ENCODE results near the gene PPL. TPM values are rescaled to one million over a fixed set of nuclear protein-coding genes. Genes with fewer than 3 reads are reported as not detected.

PPL gene
- total RNA-seq, 1 experiment from 2014 or later = 0.04 TPM

GRCh38 chr16:4893103-4893862 is 43.7 kb downstream of the PPL start:
- Histone ChIP-seq H3K36me3 (ENCODE audit: insufficient read depth, low read length, poor library complexity, severe bottlenecking) (no peaks in the 10 kb centered on the region), H3K27ac (ENCODE audit: low read depth, low read length, poor library complexity, severe bottlenecking) (no peak overlapping the region), H3K9me3 (ENCODE audit: low read depth, low read length, poor library complexity, severe bottlenecking) (no peaks in the 10 kb centered on the region), H3K4me3 (ENCODE audit: low read depth, low read length, poor library complexity, severe bottlenecking) (no peak overlapping the region), H3K27me3 (replicated peaks; ENCODE audit: insufficient read depth, low read depth, low read length, poor library complexity) (no peaks in the 10 kb centered on the region), H3K4me1 (ENCODE audit: insufficient read depth, low read length, poor library complexity, severe bottlenecking) (no peaks in the 10 kb centered on the region)
- TF ChIP-seq, protein P1, sequence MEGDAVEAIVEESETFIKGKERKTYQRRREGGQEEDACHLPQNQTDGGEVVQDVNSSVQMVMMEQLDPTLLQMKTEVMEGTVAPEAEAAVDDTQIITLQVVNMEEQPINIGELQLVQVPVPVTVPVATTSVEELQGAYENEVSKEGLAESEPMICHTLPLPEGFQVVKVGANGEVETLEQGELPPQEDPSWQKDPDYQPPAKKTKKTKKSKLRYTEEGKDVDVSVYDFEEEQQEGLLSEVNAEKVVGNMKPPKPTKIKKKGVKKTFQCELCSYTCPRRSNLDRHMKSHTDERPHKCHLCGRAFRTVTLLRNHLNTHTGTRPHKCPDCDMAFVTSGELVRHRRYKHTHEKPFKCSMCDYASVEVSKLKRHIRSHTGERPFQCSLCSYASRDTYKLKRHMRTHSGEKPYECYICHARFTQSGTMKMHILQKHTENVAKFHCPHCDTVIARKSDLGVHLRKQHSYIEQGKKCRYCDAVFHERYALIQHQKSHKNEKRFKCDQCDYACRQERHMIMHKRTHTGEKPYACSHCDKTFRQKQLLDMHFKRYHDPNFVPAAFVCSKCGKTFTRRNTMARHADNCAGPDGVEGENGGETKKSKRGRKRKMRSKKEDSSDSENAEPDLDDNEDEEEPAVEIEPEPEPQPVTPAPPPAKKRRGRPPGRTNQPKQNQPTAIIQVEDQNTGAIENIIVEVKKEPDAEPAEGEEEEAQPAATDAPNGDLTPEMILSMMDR (conservative IDR thresholded peaks at IDR 0.05; ENCODE audit: low read depth, low read length) = no peak
- TF ChIP-seq EZH2 (IDR thresholded peaks at IDR 0.05; ENCODE audit: borderline replicate concordance, low read depth, low read length, poor library complexity, severe bottlenecking) = no peak
- ChIA-PET POLR2A (ENCODE audit: low non-redundant PET) (no interaction called here), CTCF (no interaction called here)
- intact Hi-C loops (cut with micrococcal nuclease; ENCODE audit: unreplicated experiment) = no loop called here
- no peak for DNase-seq (ENCODE audit: low spot score)
- BruUV-seq (replicated peaks) = no TSS peak

- POLR2A ChIA-PET (ENCODE audit: low non-redundant PET) = no interaction called here
- CTCF ChIA-PET = no interaction called here
- Histone ChIP-seq H3K4me3 (ENCODE audit: low read depth, low read length, poor library complexity, severe bottlenecking) (no peak overlapping the region), H3K36me3 (ENCODE audit: insufficient read depth, low read length, poor library complexity, severe bottlenecking) (no peaks in the 10 kb centered on the region), H3K9me3 (ENCODE audit: low read depth, low read length, poor library complexity, severe bottlenecking) (no peaks in the 10 kb centered on the region), H3K27me3 (replicated peaks; ENCODE audit: insufficient read depth, low read depth, low read length, poor library complexity) (no peaks in the 10 kb centered on the region), H3K27ac (ENCODE audit: low read depth, low read length, poor library complexity, severe bottlenecking) (no peak overlapping the region), H3K4me1 (ENCODE audit: insufficient read depth, low read length, poor library complexity, severe bottlenecking) (no peaks in the 10 kb centered on the region)
- intact Hi-C loops (cut with micrococcal nuclease; ENCODE audit: unreplicated experiment) = no loop called here
- DNase-seq (ENCODE audit: low spot score) = no peak
- TF ChIP-seq, protein P1 (conservative IDR thresholded peaks at IDR 0.05; ENCODE audit: low read depth, low read length) = no peak
- no peak for TF ChIP-seq EZH2 (IDR thresholded peaks at IDR 0.05; ENCODE audit: borderline replicate concordance, low read depth, low read length, poor library complexity, severe bottlenecking)
- BruUV-seq (replicated peaks) = no TSS peak
These were observed 44.4 kb downstream of the PPL start for GRCh38 chr16:4892361-4893102.

GRCh38 chr16:4891886-4892216 is 45.1 kb downstream of the PPL start:
- POLR2A ChIA-PET (ENCODE audit: low non-redundant PET) = no interaction called here
- no peak overlapping the region for H3K27ac ChIP-seq (ENCODE audit: low read depth, low read length, poor library complexity, severe bottlenecking)
- no peaks in the 10 kb centered on the region for H3K27me3 ChIP-seq (replicated peaks; ENCODE audit: insufficient read depth, low read depth, low read length, poor library complexity)
- no peaks in the 10 kb centered on the region for H3K9me3 ChIP-seq (ENCODE audit: low read depth, low read length, poor library complexity, severe bottlenecking)
- no peak overlapping the region for H3K4me3 ChIP-seq (ENCODE audit: low read depth, low read length, poor library complexity, severe bottlenecking)
- no peaks in the 10 kb centered on the region for H3K4me1 ChIP-seq (ENCODE audit: insufficient read depth, low read length, poor library complexity, severe bottlenecking)
- DNase-seq (ENCODE audit: low spot score) = no peak
- no peaks in the 10 kb centered on the region for H3K36me3 ChIP-seq (ENCODE audit: insufficient read depth, low read length, poor library complexity, severe bottlenecking)
- no peak for TF ChIP-seq EZH2 (IDR thresholded peaks at IDR 0.05; ENCODE audit: borderline replicate concordance, low read depth, low read length, poor library complexity, severe bottlenecking)
- TF ChIP-seq, protein P1 (conservative IDR thresholded peaks at IDR 0.05; ENCODE audit: low read depth, low read length) = no peak
- intact Hi-C loops (cut with micrococcal nuclease; ENCODE audit: unreplicated experiment) = no loop called here
- CTCF ChIA-PET = no interaction called here
- no TSS peak for BruUV-seq (replicated peaks)
